Activated CD4-positive, alpha-beta memory T cell treated with anti-CD3 and anti-CD28 coated beads, Interleukin-2, amount 10 ng/mL, durations not matched to agents 7 days and 5 days (primary cell): ENCODE results near the gene ZNF678. TPM values are rescaled to one million over a fixed set of nuclear protein-coding genes. Genes with fewer than 3 reads are reported as not detected.
"Not testable (repeated sequence)": the region's sequence is repeated elsewhere in the genome, so short reads cannot be mapped to it uniquely, and the experiment has no call there.

Source experiments
- CTCF ChIA-PET: fragments of 350-600 bp; sonication (Branson Sonifier 250); formaldehyde crosslinking; loops from one replicate; lab custom pipeline; 2021; ENCODE audit warnings: antibody characterized with exemption, inconsistent platforms; lab: Charles Lee
- POLR2A ChIA-PET: fragments of 350-600 bp; sonication (Branson Sonifier 250); formaldehyde crosslinking; loops from one replicate; lab custom pipeline; 2021; ENCODE audit warnings: antibody characterized with exemption; lab: Charles Lee
- DNase-seq: peaks from one replicate; pipeline ENCODE4 v3.0.0-alpha.2; 2020
- H3K27ac Mint-ChIP-seq: one replicate; pipeline ENCODE4 v1.8.0; 2021; ENCODE audit warnings: mild to moderate bottlenecking, mixed read lengths
- H3K27me3 Mint-ChIP-seq: one replicate; pipeline ENCODE4 v1.8.0; 2021; ENCODE audit warnings: mixed read lengths
- H3K36me3 Mint-ChIP-seq: one replicate; pipeline ENCODE4 v1.8.0; 2021; ENCODE audit warnings: low read depth, mixed read lengths
- H3K4me1 Mint-ChIP-seq: one replicate; pipeline ENCODE4 v1.8.0; 2021; ENCODE audit warnings: mixed read lengths
- H3K4me3 Mint-ChIP-seq: one replicate; pipeline ENCODE4 v1.8.0; 2021; ENCODE audit warnings: mild to moderate bottlenecking, mixed read lengths
- H3K9me3 Mint-ChIP-seq: one replicate; pipeline ENCODE4 v1.8.0; 2021; ENCODE audit warnings: mixed read lengths
- total RNA-seq, 2 experiments: library from RNA; stranded (reverse); gene quantifications; one replicate each; pipeline ENCODE4 v1.2.3, GENCODE V29; 2021

The ZNF678 gene
- total RNA-seq, 2 experiments from 2014 or later: 4.6 to 4.9 TPM

DNA sequence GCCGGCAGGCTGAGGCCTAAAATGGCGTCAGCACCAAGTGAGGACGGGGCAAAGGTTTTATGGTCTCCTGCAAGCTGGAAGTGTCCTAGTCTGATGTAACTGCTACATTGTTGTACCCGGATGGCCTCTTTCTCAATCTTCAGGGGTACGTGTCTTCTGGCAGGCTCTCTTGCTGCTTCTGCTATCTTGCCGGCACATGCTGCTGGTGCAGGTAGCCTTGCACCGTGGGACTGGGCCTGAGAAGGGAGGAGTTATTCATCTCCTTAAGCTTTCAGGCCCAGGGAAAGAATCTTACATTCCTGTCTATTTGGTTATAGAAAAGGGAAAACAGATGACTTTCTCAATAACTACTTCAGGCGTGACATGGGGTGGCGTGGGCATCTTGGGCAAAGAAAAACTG lies 72.2 kb downstream of the ZNF678 start:
- H3K4me3 Mint-ChIP-seq: no peak overlapping the region
- no peak overlapping the region for H3K27ac Mint-ChIP-seq
- ChIA-PET POLR2A (no interaction called here), CTCF (no interaction called here)
- peaks cover 51% of the 10 kb centered on the region for H3K9me3 Mint-ChIP-seq
- no peaks in the 10 kb centered on the region for H3K4me1 Mint-ChIP-seq
- peaks cover 26% of the 10 kb centered on the region for H3K36me3 Mint-ChIP-seq
- H3K27me3 Mint-ChIP-seq: no peaks in the 10 kb centered on the region
- DNase-seq: no peak

GRCh38 chr1:227654431-227654830 lies 91.1 kb downstream of the ZNF678 start:
- H3K36me3 Mint-ChIP-seq: peaks cover 53% of the 10 kb centered on the region
- CTCF ChIA-PET: no interaction called here
- H3K27me3 Mint-ChIP-seq: no peaks in the 10 kb centered on the region
- peaks cover 75% of the 10 kb centered on the region for H3K9me3 Mint-ChIP-seq
- POLR2A ChIA-PET: no interaction called here
- H3K27ac Mint-ChIP-seq: no peak overlapping the region
- H3K4me3 Mint-ChIP-seq: no peak overlapping the region
- DNase-seq: no peak
- no peaks in the 10 kb centered on the region for H3K4me1 Mint-ChIP-seq

DNA sequence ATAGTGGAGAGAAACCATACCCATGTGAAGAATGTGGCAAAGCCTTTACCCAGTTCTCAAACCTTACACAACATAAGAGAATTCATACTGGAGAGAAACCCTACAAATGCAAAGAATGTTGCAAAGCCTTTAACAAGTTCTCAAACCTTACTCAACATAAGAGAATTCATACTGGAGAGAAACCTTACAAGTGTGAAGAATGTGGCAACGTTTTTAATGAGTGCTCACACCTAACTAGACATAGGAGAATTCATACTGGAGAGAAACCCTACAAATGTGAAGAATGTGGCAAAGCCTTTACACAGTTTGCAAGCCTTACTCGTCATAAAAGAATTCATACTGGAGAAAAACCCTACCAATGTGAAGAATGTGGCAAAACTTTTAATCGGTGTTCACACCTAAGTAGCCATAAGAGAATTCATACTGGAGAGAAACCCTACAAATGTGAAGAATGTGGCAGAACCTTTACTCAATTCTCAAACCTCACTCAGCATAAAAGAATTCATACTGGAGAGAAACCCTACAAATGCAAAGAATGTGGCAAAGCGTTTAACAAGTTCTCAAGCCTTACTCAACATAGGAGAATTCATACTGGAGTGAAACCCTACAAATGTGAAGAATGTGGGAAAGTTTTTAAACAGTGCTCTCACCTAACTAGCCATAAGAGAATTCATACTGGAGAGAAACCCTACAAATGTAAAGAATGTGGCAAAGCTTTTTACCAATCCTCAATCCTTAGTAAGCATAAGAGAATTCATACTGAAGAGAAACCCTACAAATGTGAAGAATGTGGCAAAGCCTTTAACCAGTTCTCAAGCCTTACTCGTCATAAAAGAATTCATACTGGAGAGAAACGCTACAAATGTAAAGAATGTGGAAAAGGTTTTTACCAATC lies 91.7 kb downstream of the ZNF678 start:
- H3K9me3 Mint-ChIP-seq: peaks cover 72% of the 10 kb centered on the region
- ChIA-PET POLR2A (no interaction called here), CTCF (no interaction called here)
- no peak overlapping the region for H3K4me3 Mint-ChIP-seq
- no peaks in the 10 kb centered on the region for H3K4me1 Mint-ChIP-seq
- no peaks in the 10 kb centered on the region for H3K27me3 Mint-ChIP-seq
- no peak overlapping the region for H3K27ac Mint-ChIP-seq
- peaks cover 51% of the 10 kb centered on the region for H3K36me3 Mint-ChIP-seq
- DNase-seq: no peak

GRCh38 chr1:227661495-227661894 lies 98.1 kb downstream of the ZNF678 start:
- peaks cover 75% of the 10 kb centered on the region for H3K9me3 Mint-ChIP-seq

DNA sequence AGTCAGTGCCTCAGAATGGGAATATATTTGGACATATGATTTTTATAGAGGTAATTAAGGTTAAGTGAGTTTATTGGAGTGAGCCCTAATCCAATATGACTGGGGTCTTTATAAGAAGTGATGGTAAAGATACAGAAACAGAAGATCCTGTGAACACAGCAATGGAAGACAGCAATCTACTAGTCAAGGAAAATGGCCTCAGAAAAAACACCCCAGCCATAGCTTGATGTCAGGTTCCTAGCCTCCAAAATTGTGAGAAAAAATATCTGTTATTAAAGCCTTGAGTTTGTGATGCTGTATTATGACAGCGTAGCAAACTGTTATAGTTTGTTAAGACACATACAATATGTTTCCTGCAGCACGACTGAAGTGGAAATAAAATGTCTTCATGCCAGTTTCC lies 99.6 kb downstream of the ZNF678 start:
- H3K4me1 Mint-ChIP-seq: no peaks in the 10 kb centered on the region
- peaks cover 72% of the 10 kb centered on the region for H3K9me3 Mint-ChIP-seq
- ChIA-PET POLR2A (no interaction called here), CTCF (no interaction called here)
- no peak overlapping the region for H3K27ac Mint-ChIP-seq
- no peak for DNase-seq
- H3K27me3 Mint-ChIP-seq: no peaks in the 10 kb centered on the region
- H3K4me3 Mint-ChIP-seq: no peak overlapping the region
- H3K36me3 Mint-ChIP-seq: peaks cover 26% of the 10 kb centered on the region

More at GRCh38 chr1:227661495-227661894, 98.1 kb downstream of the ZNF678 start:
- no peak for DNase-seq
- CTCF ChIA-PET: no interaction called here
- Mint-ChIP-seq H3K4me1 (no peaks in the 10 kb centered on the region), H3K4me3 (no peak overlapping the region), H3K36me3 (peaks cover 30% of the 10 kb centered on the region), H3K27ac (no peak overlapping the region), H3K27me3 (no peaks in the 10 kb centered on the region)
- POLR2A ChIA-PET: no interaction called here

DNA sequence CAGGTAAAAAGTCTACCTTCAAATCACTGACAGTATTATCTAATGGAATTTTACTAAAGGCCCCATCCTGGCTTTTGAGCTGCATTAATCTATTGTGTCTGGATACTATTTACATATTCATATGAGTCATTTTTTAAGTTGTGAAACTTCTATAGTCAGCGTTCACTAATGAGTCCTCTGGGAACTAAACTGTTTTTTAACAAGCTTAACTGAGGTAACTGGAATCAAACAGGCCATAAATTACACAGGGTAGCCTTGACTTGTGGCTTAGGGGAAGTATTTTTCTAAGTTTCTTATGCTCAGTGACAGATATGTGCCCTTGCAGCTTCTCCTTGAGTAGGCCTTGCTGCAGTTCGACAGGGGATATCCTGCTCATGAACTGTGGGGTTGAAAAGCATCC lies 102.9 kb downstream of the ZNF678 start:
- Mint-ChIP-seq H3K9me3 (peaks cover 62% of the 10 kb centered on the region), H3K4me1 (no peaks in the 10 kb centered on the region), H3K27me3 (no peaks in the 10 kb centered on the region), H3K4me3 (no peak overlapping the region), H3K36me3 (peaks cover 14% of the 10 kb centered on the region), H3K27ac (no peak overlapping the region)
- POLR2A ChIA-PET: no interaction called here
- CTCF ChIA-PET: interaction anchor here (1.0 kb wide), 1 partner anchor 64 kb away, joined by 3 read pairs; no protein-coding TSS in a partner anchor
- DNase-seq: no peak

DNA sequence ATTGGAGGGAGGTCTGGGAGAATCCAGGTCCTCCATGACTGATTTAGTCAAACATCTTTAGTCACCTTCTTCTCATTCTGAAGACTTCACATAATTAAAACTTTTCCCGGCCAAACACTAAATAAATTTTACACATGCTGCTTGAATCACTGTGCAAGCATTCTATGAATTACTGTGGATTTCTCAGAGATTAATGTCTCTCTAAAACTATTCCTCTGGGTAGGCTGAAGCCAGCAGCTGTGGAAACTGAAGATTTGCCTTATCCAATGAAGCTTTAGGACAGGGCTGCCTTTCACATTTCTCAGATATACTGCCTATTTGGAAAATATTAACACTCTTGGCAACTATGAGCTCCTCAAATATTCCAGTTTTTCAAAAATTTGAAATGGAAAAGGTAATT lies 110.1 kb downstream of the ZNF678 start:
- no peak overlapping the region for H3K27ac Mint-ChIP-seq
- H3K36me3 Mint-ChIP-seq: no peaks in the 10 kb centered on the region
- no peaks in the 10 kb centered on the region for H3K27me3 Mint-ChIP-seq
- H3K4me3 Mint-ChIP-seq: no peak overlapping the region
- no peak for DNase-seq
- peaks cover 54% of the 10 kb centered on the region for H3K9me3 Mint-ChIP-seq
- ChIA-PET POLR2A (no interaction called here), CTCF (no interaction called here)
- no peaks in the 10 kb centered on the region for H3K4me1 Mint-ChIP-seq

DNA sequence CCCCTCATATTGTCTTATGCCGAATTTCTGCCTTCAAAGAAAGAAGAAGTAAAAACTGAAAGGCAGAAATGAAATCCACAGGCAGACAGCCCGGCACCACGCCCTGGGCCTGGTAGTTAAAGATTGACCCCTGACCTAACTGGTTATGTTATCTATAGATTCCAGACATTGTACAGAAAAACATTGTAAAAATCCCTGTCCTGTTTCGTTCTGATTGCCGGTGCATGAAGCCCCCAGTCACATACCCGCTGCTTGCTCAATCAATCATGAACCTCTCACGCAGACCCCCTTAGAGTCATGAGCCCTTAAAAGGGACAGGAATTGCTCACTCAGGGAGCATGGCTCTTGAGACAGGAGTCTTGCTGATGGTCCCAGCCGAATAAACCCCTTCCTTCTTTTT lies 122.5 kb downstream of the ZNF678 start:
- CTCF ChIA-PET: interaction anchor here (0.7 kb wide), 1 partner anchor 206 kb away, joined by 3 read pairs; no protein-coding TSS in a partner anchor
- no peaks in the 10 kb centered on the region for H3K27me3 Mint-ChIP-seq
- H3K4me3 Mint-ChIP-seq: no peak overlapping the region
- H3K27ac Mint-ChIP-seq: no peak overlapping the region
- POLR2A ChIA-PET: no interaction called here
- H3K4me1 Mint-ChIP-seq: no peaks in the 10 kb centered on the region
- H3K9me3 Mint-ChIP-seq: peaks cover 39% of the 10 kb centered on the region
- H3K36me3 Mint-ChIP-seq: no peaks in the 10 kb centered on the region
- DNase-seq: no peak

- Mint-ChIP-seq H3K36me3 (no peaks in the 10 kb centered on the region), H3K4me1 (no peaks in the 10 kb centered on the region), H3K27me3 (no peaks in the 10 kb centered on the region), H3K27ac (no peak overlapping the region), H3K9me3 (peaks cover 42% of the 10 kb centered on the region), H3K4me3 (no peak overlapping the region)
- CTCF ChIA-PET: no interaction called here
- POLR2A ChIA-PET: no interaction called here
- DNase-seq: no peak
Measured at GRCh38 chr1:227697321-227697864, 134.0 kb downstream of the ZNF678 start.

- POLR2A ChIA-PET, DNase-seq, CTCF ChIA-PET, H3K4me3 Mint-ChIP-seq, H3K4me1 Mint-ChIP-seq, H3K27ac Mint-ChIP-seq, H3K27me3 Mint-ChIP-seq: not testable (repeated sequence)
- Mint-ChIP-seq H3K36me3 (peaks cover 12% of the 10 kb centered on the region), H3K9me3 (peaks cover 53% of the 10 kb centered on the region)
Measured at GRCh38 chr1:227701631-227702030, 138.3 kb downstream of the ZNF678 start.

GRCh38 chr1:227707846-227708245 lies 144.5 kb downstream of the ZNF678 start:
- ChIA-PET POLR2A (no interaction called here), CTCF (no interaction called here)
- no peaks in the 10 kb centered on the region for H3K27me3 Mint-ChIP-seq
- H3K27ac Mint-ChIP-seq: peak overlapping the region; percentile 18
- peaks cover 41% of the 10 kb centered on the region for H3K9me3 Mint-ChIP-seq
- no peak for DNase-seq
- peaks cover 11% of the 10 kb centered on the region for H3K4me1 Mint-ChIP-seq
- no peak overlapping the region for H3K4me3 Mint-ChIP-seq
- peaks cover 18% of the 10 kb centered on the region for H3K36me3 Mint-ChIP-seq

DNA sequence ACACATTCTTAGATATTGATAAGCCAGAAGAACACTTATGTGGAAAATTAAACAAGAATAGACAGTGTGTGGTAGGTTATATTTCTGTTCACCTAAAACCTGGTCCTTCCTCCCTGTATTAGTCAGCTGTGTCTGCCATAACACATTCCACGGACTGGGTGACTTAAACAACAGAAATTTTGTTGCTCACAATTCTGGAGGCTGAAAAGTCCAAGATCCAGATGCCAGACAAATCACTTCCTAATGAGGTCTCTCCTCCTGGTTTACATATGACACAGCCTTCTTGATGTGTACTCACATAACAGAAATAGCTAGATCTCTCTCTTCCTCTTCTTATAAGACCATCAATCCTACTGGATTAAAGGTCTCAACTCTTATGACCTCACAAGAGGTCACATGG lies 146.1 kb downstream of the ZNF678 start:
- Mint-ChIP-seq H3K27me3 (no peaks in the 10 kb centered on the region), H3K27ac (no peak overlapping the region), H3K4me3 (no peak overlapping the region), H3K36me3 (peaks cover 8% of the 10 kb centered on the region), H3K4me1 (peaks cover 11% of the 10 kb centered on the region), H3K9me3 (peaks cover 39% of the 10 kb centered on the region)
- CTCF ChIA-PET: no interaction called here
- no peak for DNase-seq
- POLR2A ChIA-PET: no interaction called here

GRCh38 chr1:227710474-227710873 lies 147.1 kb downstream of the ZNF678 start:
- POLR2A ChIA-PET, H3K4me1 Mint-ChIP-seq, H3K36me3 Mint-ChIP-seq, H3K27ac Mint-ChIP-seq, H3K4me3 Mint-ChIP-seq, H3K27me3 Mint-ChIP-seq, DNase-seq, CTCF ChIA-PET: not testable (repeated sequence)
- peaks cover 43% of the 10 kb centered on the region for H3K9me3 Mint-ChIP-seq
